Ishikawa (cell line): ENCODE data around the gene TPM1.

Experiments
- EGR1 ChIP-seq: IDR thresholded peaks from 2 replicates; pipeline ENCODE4 v1.6.1; 2012
- NFIC ChIP-seq: IDR thresholded peaks from 2 replicates; pipeline ENCODE4 v1.6.1; 2012
- RAD21 ChIP-seq: IDR thresholded peaks from 2 replicates; pipeline ENCODE4 v1.6.1; 2012; ENCODE audit warnings: low read depth
- REST ChIP-seq: IDR thresholded peaks from 2 replicates; pipeline ENCODE4 v1.6.1; 2012; ENCODE audit warnings: low read depth, mild to moderate bottlenecking
- TCF12 ChIP-seq: IDR thresholded peaks from 2 replicates; pipeline ENCODE4 v1.6.1; 2012; ENCODE audit warnings: low read depth
- YY1 ChIP-seq: IDR thresholded peaks from 2 replicates; pipeline ENCODE4 v1.6.1; 2012; ENCODE audit warnings: low read depth

DNA sequence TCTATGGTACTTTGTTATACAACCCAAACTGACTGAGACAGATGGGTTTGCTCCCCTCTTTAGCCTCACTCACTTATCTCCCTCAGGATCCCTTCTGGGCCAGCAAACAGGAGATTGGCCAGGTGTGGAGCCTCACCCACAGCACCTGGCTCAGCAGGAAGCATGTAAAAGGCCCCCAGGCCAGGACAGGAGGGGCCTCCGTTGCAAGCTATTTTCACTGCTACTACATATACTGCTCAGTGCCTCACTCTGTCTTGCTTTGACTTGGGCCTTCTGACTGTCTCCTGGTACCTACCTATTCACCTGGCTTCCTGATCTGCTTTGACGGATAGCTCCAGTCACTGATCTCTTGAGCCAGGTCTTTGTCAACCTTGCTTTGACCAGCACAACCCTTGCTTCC lies 20.4 kb upstream of the TPM1 start:
- TF ChIP-seq TCF12: no peak
- no peak for TF ChIP-seq YY1
- TF ChIP-seq EGR1: no peak
- no peak for TF ChIP-seq NFIC
- no peak for TF ChIP-seq RAD21
- no peak for TF ChIP-seq REST
